GM12878 (cell line): ENCODE data around the gene BCR. TPM values are rescaled to one million over a fixed set of nuclear protein-coding genes. Genes with fewer than 3 reads are reported as not detected.
A peak's percentile ranks its signal among the peaks of the same experiment; 100 is the strongest.

Experiments
- ATAC-seq: fragments of 200-7000 bp; cut with Tn5 transposase; 3 replicates; pipeline ENCODE4 v1.9.1; 2020; ENCODE audit warnings: mild to moderate bottlenecking, moderate library complexity
- BruUV-seq: library from RNA; stranded (reverse); fragments of 400-500 nt; replicated peaks from 2 replicates; lab custom pipeline; 2021; lab: Mats Ljungman, UMichigan
- CTCF ChIA-PET: fragments of 300-600 bp; sonication (Branson Sonifier 250); formaldehyde crosslinking; extraction: SDS; loops from one replicate; lab custom pipeline; 2021; ENCODE audit warnings: inconsistent platforms; lab: Yijun Ruan, JAX
- POLR2A ChIA-PET: fragments of 350-600 bp; formaldehyde crosslinking; extraction: SDS; loops from one replicate; lab custom pipeline; 2021; ENCODE audit warnings: inconsistent platforms; lab: Charles Lee
- RAD21 ChIA-PET: fragments of 300-600 bp; sonication (Branson Sonifier 250); formaldehyde crosslinking; loops from one replicate; lab custom pipeline; 2023; ENCODE audit warnings: antibody characterized with exemption; ENCODE audit not compliant: unreplicated experiment; lab: Charles Lee
- SMC1A ChIA-PET: fragments of 300-600 bp; sonication (Branson Sonifier 250); formaldehyde crosslinking; loops from one replicate; lab custom pipeline; 2023; ENCODE audit not compliant: unreplicated experiment, uncharacterized antibody; lab: Charles Lee
- DNase-seq: peaks from one replicate; pipeline ENCODE4 v3.0.0-alpha.2; 2011; ENCODE audit warnings: low read depth, low spot score
- FAIRE-seq: peaks from 3 replicates; lab custom pipeline; 2011; peaks lifted over from hg19 to GRCh38; lab: Jason Lieb, UNC
- H2AFZ ChIP-seq: 2 replicates; pipeline ENCODE4 v1.6.0; 2011; ENCODE audit warnings: low read depth, low read length, control low read depth; ENCODE audit not compliant: control insufficient read depth
- H3K27ac ChIP-seq: 2 replicates; pipeline ENCODE4 v1.5.1; 2011; ENCODE audit warnings: control low read depth; ENCODE audit not compliant: control insufficient read depth, insufficient read depth
- H3K27me3 ChIP-seq, 2 experiments: replicated peaks in 1 of 2; 2 replicates each; pipeline versions ENCODE4 v1.6.0 to v1.6.1; 2011; ENCODE audit warnings: low read length in 1 of 2; ENCODE audit not compliant: control insufficient read depth in 2 of 2, insufficient read depth in 2 of 2
- H3K36me3 ChIP-seq, 2 experiments: 2 replicates each; pipeline ENCODE4 v1.5.1; 2011; ENCODE audit warnings: low read length in 1 of 2; ENCODE audit not compliant: control insufficient read depth in 2 of 2, insufficient read depth in 2 of 2
- H3K4me1 ChIP-seq: 2 replicates; pipeline ENCODE4 v1.6.1; 2011; ENCODE audit warnings: mild to moderate bottlenecking, low read length, moderate library complexity, mixed read lengths; ENCODE audit not compliant: control insufficient read depth, insufficient read depth
- H3K4me2 ChIP-seq: 2 replicates; pipeline ENCODE4 v1.6.0; 2011; ENCODE audit warnings: control low read depth; ENCODE audit not compliant: control insufficient read depth, insufficient read depth
- H3K4me3 ChIP-seq: fragments of 200-600 bp; sonication (generic); 2 replicates; pipeline ENCODE4 v1.5.1; 2016
- H3K79me2 ChIP-seq: 2 replicates; pipeline ENCODE4 v1.6.0; 2011; ENCODE audit warnings: low read length; ENCODE audit not compliant: control insufficient read depth, insufficient read depth
- H3K9ac ChIP-seq: 2 replicates; pipeline ENCODE4 v1.8.0; 2011; ENCODE audit warnings: low read length, control low read depth, mixed read lengths; ENCODE audit not compliant: control insufficient read depth, insufficient read depth
- H3K9me3 ChIP-seq: replicated peaks from 3 replicates; pipeline ENCODE4 v1.5.1; 2011; ENCODE audit warnings: mild to moderate bottlenecking, low read length; ENCODE audit not compliant: control insufficient read depth, insufficient read depth
- H4K20me1 ChIP-seq: 2 replicates; pipeline ENCODE4 v1.6.0; 2011; ENCODE audit not compliant: control insufficient read depth, insufficient read depth
- BHLHE40 ChIP-seq, 2 experiments: fragments of 450-650 bp in 1 of 2; IDR thresholded peaks; 2 replicates each; pipeline ENCODE4 v1.6.1; 2011 to 2017; ENCODE audit warnings: low read depth in 2 of 2, borderline replicate concordance in 1 of 2, improper control_type of control experiment in 1 of 2, low read length in 1 of 2, mild to moderate bottlenecking in 1 of 2
- KDM1A ChIP-seq: fragments of 200-600 bp; sonication (generic); IDR thresholded peaks from 2 replicates; pipeline ENCODE4 v1.6.1; 2016; ENCODE audit warnings: borderline replicate concordance
- POLR2A ChIP-seq: IDR thresholded peaks from 2 replicates; pipeline ENCODE4 v1.6.1; 2011; ENCODE audit warnings: low read depth, mild to moderate bottlenecking, low read length
- WGBS: methylation state at CpG from one replicate; pipeline ENCODE4 v1.1.6; 2016; ENCODE audit warnings: low lambda C conversion rate; ENCODE audit not compliant: insufficient replicate concordance, insufficient coverage; ENCODE audit errors: missing lambda C conversion rate; 5-methylcytosine and 5-hydroxymethylcytosine counted together
- in situ Hi-C: fragments of 300-500 bp; cut with MboI; formaldehyde crosslinking; loops from 9 replicates; pipeline ENCODE4 v1.14.3; 2018; ENCODE audit warnings: mixed read lengths
- intact Hi-C: fragments of 100-400 bp; cut with micrococcal nuclease; formaldehyde crosslinking; loops from one replicate; pipeline ENCODE4 v1.14.2; 2022; ENCODE audit not compliant: unreplicated experiment
- polyA plus RNA-seq, 11 experiments: library from polyadenylated mRNA; depleted of rRNA in 4 of 11; unstranded in 6 of 11; stranded (reverse) in 5 of 11; fragments of >200 nt; fragmentation: Nextera tagmentation in 4 of 11; fragmentation: Illumina TruSeq in 1 of 11; extraction: Ambion mirVana in 4 of 11; extraction: Trizol in 1 of 11; gene quantifications; 1 replicate in 1 of 11; 2 replicates in 10 of 11; pipeline versions ENCODE4 v1.2.1 to v1.2.3, GENCODE V29; 2011 to 2016; ENCODE audit warnings: inconsistent platforms in 2 of 11, missing spikeins in 2 of 11, low read depth in 1 of 11
- total RNA-seq, 4 experiments: library from RNA; depleted of rRNA in 3 of 4; stranded (reverse); fragments of >200 nt in 3 of 4; fragmentation: Illumina TruSeq in 1 of 4; extraction: Trizol in 1 of 4; gene quantifications; 2 replicates each; pipeline versions ENCODE4 v1.2.1 to v1.2.3, GENCODE V29; 2013 to 2021
- TF ChIP-seq, protein P1 (sequence below): IDR thresholded peaks from 2 replicates; pipeline ENCODE4 v1.6.1; 2012; ENCODE audit warnings: low read depth, low read length, improper control_type of control experiment

The BCR gene
- total and polyA plus RNA-seq, 10 of the 15 experiments (the other 5 are each of a cell fraction or from before 2014, with no cell fraction given), result 1.7 to 64.7 (median 18.4) TPM

DNA sequence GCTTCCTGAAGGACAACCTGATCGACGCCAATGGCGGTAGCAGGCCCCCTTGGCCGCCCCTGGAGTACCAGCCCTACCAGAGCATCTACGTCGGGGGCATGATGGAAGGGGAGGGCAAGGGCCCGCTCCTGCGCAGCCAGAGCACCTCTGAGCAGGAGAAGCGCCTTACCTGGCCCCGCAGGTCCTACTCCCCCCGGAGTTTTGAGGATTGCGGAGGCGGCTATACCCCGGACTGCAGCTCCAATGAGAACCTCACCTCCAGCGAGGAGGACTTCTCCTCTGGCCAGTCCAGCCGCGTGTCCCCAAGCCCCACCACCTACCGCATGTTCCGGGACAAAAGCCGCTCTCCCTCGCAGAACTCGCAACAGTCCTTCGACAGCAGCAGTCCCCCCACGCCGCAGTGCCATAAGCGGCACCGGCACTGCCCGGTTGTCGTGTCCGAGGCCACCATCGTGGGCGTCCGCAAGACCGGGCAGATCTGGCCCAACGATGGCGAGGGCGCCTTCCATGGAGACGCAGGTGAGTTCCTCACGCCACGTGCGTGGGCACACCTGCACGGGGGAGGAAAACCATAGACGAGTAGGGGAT is 1.5 kb downstream of the BCR start:
- H3K4me3 ChIP-seq, result peak overlapping the region; percentile 76
- ATAC-seq (peak; percentile 1; the same call in 1 of the 3 replicates), DNase-seq (no peak), FAIRE-seq (no peak)
- H3K36me3 ChIP-seq, result no peaks in the 10 kb centered on the region; a peak in 1 of 4 replicates
- peak overlapping the region; percentile 71 for H3K9ac ChIP-seq
- POLR2A ChIA-PET, result interaction anchor here (1.0 to 1.2 kb wide), 2 partner anchors 37 to 40 kb away, joined by 3 to 5 read pairs; partner anchors contain the start of gene RSPH14
- no peak overlapping the region; the same call in 1 of the 2 replicates for H3K27ac ChIP-seq
- 45% methylated on average over 42 of the region's 43 CpGs for WGBS
- SMC1A ChIA-PET, result interaction anchor here (0.8 to 4.1 kb wide), 6 partner anchors 29 to 100 kb away, joined by 3 to 16 read pairs (median 4); partner anchors contain the start of gene RAB36
- TF ChIP-seq BHLHE40 (IDR thresholded peaks at IDR 0.05; ENCODE audit: borderline replicate concordance in 1 of 2, low read depth in 2 of 2, low read length in 1 of 2), result peak in 1 of 2 experiments; percentile 35; a peak in 1 of 4 replicates
- TF ChIP-seq, protein P1, sequence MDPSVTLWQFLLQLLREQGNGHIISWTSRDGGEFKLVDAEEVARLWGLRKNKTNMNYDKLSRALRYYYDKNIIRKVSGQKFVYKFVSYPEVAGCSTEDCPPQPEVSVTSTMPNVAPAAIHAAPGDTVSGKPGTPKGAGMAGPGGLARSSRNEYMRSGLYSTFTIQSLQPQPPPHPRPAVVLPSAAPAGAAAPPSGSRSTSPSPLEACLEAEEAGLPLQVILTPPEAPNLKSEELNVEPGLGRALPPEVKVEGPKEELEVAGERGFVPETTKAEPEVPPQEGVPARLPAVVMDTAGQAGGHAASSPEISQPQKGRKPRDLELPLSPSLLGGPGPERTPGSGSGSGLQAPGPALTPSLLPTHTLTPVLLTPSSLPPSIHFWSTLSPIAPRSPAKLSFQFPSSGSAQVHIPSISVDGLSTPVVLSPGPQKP, result no peak
- no peak for TF ChIP-seq KDM1A
- peak; percentile 32 for TF ChIP-seq POLR2A
- in situ Hi-C loops, result no loop called here
- H3K4me2 ChIP-seq, result peak overlapping the region; percentile 98
- H2AFZ ChIP-seq, result peak overlapping the region; percentile 15; the same call in 1 of the 2 replicates
- RAD21 ChIA-PET, result interaction anchor here (1.1 to 13.6 kb wide), 5 partner anchors 37 to 204 kb away, joined by 3 to 167 read pairs (median 6); partner anchors contain the start of gene RAB36
- peaks cover 5% of the 10 kb centered on the region; the same call in 1 of the 2 replicates for H4K20me1 ChIP-seq
- peaks cover 56% of the 10 kb centered on the region for H3K4me1 ChIP-seq
- CTCF ChIA-PET, result interaction anchor here (1.3 to 13.6 kb wide), 3 partner anchors 11 to 115 kb away, joined by 3 to 209 read pairs (median 4); no protein-coding TSS in a partner anchor
- no TSS peak for BruUV-seq
- no peaks in the 10 kb centered on the region; the same call in 2 of the 3 replicates for H3K9me3 ChIP-seq
- H3K27me3 ChIP-seq, result no peaks in the 10 kb centered on the region
- H3K79me2 ChIP-seq, result peaks cover 53% of the 10 kb centered on the region
- intact Hi-C loops, result loop anchor here (5.0 kb wide), 2 partner anchors 35 to 45 kb away; no protein-coding TSS in a partner anchor
